ENCODE data around the gene MBD3L4. TPM values are rescaled to one million over a fixed set of nuclear protein-coding genes. Genes with fewer than 3 reads are reported as not detected.

MBD3L4 gene
- total RNA-seq, 1 experiment from 2014 or later, result not detected

- Histone ChIP-seq H3K9me3 (replicated peaks) (no peaks in the 10 kb centered on the region), H3K27ac (no peak overlapping the region), H3K4me1 (replicated peaks) (no peaks in the 10 kb centered on the region), H3K4me3 (no peak overlapping the region), H3K36me3 (no peaks in the 10 kb centered on the region), H3K27me3 (replicated peaks) (no peaks in the 10 kb centered on the region)
- DNase-seq (ENCODE audit: low read depth in 1 of 2, low spot score in 2 of 2), result peak in 1 of 2 experiments; percentile 8
These were observed 26.3 kb downstream of the MBD3L4 start for GRCh38 chr19:7013678-7014077.

GRCh38 chr19:7010722-7011593 lies 29.0 kb downstream of the MBD3L4 start:
- H3K27me3 ChIP-seq (replicated peaks), result no peaks in the 10 kb centered on the region
- DNase-seq (ENCODE audit: low read depth in 1 of 2, low spot score in 2 of 2), result no peak
- no peaks in the 10 kb centered on the region for H3K36me3 ChIP-seq
- H3K4me3 ChIP-seq, result no peak overlapping the region
- no peak overlapping the region for H3K27ac ChIP-seq
- no peaks in the 10 kb centered on the region for H3K9me3 ChIP-seq (replicated peaks)
- H3K4me1 ChIP-seq (replicated peaks), result no peaks in the 10 kb centered on the region

- no peaks in the 10 kb centered on the region for H3K9me3 ChIP-seq (replicated peaks)
- no peak for DNase-seq (ENCODE audit: low read depth in 1 of 2, low spot score in 2 of 2)
- no peaks in the 10 kb centered on the region for H3K4me1 ChIP-seq (replicated peaks)
- H3K4me3 ChIP-seq, result no peak overlapping the region
- H3K36me3 ChIP-seq, result no peaks in the 10 kb centered on the region
- H3K27me3 ChIP-seq (replicated peaks), result no peaks in the 10 kb centered on the region
- no peak overlapping the region for H3K27ac ChIP-seq
These were observed 32.1 kb downstream of the MBD3L4 start for GRCh38 chr19:7007859-7008258.

GRCh38 chr19:7006135-7006704 lies 33.8 kb downstream of the MBD3L4 start:
- no peaks in the 10 kb centered on the region for H3K9me3 ChIP-seq (replicated peaks)
- H3K27me3 ChIP-seq (replicated peaks), result no peaks in the 10 kb centered on the region
- no peaks in the 10 kb centered on the region for H3K36me3 ChIP-seq
- no peaks in the 10 kb centered on the region for H3K4me1 ChIP-seq (replicated peaks)
- no peak for DNase-seq (ENCODE audit: low read depth in 1 of 2, low spot score in 2 of 2)
- no peak overlapping the region for H3K27ac ChIP-seq
- H3K4me3 ChIP-seq, result no peak overlapping the region

GRCh38 chr19:7004313-7004931 lies 35.6 kb downstream of the MBD3L4 start:
- Histone ChIP-seq H3K4me3 (no peak overlapping the region), H3K4me1 (replicated peaks) (no peaks in the 10 kb centered on the region), H3K36me3 (no peaks in the 10 kb centered on the region), H3K9me3 (replicated peaks) (no peaks in the 10 kb centered on the region), H3K27ac (no peak overlapping the region), H3K27me3 (replicated peaks) (no peaks in the 10 kb centered on the region)
- peak in 1 of 2 experiments; percentile 5 for DNase-seq (ENCODE audit: low read depth in 1 of 2, low spot score in 2 of 2)

- no peaks in the 10 kb centered on the region for H3K9me3 ChIP-seq (replicated peaks)
- no peak overlapping the region for H3K4me3 ChIP-seq
- DNase-seq (ENCODE audit: low read depth in 1 of 2, low spot score in 2 of 2), result no peak
- no peaks in the 10 kb centered on the region for H3K36me3 ChIP-seq
- no peaks in the 10 kb centered on the region for H3K27me3 ChIP-seq (replicated peaks)
- no peaks in the 10 kb centered on the region for H3K4me1 ChIP-seq (replicated peaks)
- H3K27ac ChIP-seq, result no peak overlapping the region
These were observed 39.2 kb downstream of the MBD3L4 start for GRCh38 chr19:7000816-7001215.

- H3K4me1 ChIP-seq (replicated peaks), result no peaks in the 10 kb centered on the region
- DNase-seq (ENCODE audit: low read depth in 1 of 2, low spot score in 2 of 2), result no peak
- no peak overlapping the region for H3K27ac ChIP-seq
- no peaks in the 10 kb centered on the region for H3K36me3 ChIP-seq
- H3K4me3 ChIP-seq, result no peak overlapping the region
- no peaks in the 10 kb centered on the region for H3K27me3 ChIP-seq (replicated peaks)
- H3K9me3 ChIP-seq (replicated peaks), result no peaks in the 10 kb centered on the region
These were observed 39.6 kb downstream of the MBD3L4 start for GRCh38 chr19:7000333-7000732.

- DNase-seq (ENCODE audit: low read depth in 1 of 2, low spot score in 2 of 2), result no peak
- Histone ChIP-seq H3K4me1 (replicated peaks) (no peaks in the 10 kb centered on the region), H3K27me3 (replicated peaks) (no peaks in the 10 kb centered on the region), H3K27ac (no peak overlapping the region), H3K9me3 (replicated peaks) (0 out of 2 replicates have a peak, but pooled peaks cover 2% of the 10 kb centered on the region), H3K36me3 (no peaks in the 10 kb centered on the region), H3K4me3 (no peak overlapping the region)
These were observed 40.0 kb downstream of the MBD3L4 start for GRCh38 chr19:6999933-7000332.

GRCh38 chr19:6997679-6998445 lies 42.1 kb downstream of the MBD3L4 start:
- H3K4me3 ChIP-seq, result no peak overlapping the region
- H3K4me1 ChIP-seq (replicated peaks), result no peaks in the 10 kb centered on the region
- H3K36me3 ChIP-seq, result no peaks in the 10 kb centered on the region
- H3K27ac ChIP-seq, result no peak overlapping the region
- 0 out of 2 replicates have a peak, but pooled peaks cover 5% of the 10 kb centered on the region for H3K9me3 ChIP-seq (replicated peaks)
- no peak for DNase-seq (ENCODE audit: low read depth in 1 of 2, low spot score in 2 of 2)
- H3K27me3 ChIP-seq (replicated peaks), result no peaks in the 10 kb centered on the region

GRCh38 chr19:6996810-6997209 lies 43.2 kb downstream of the MBD3L4 start:
- H3K9me3 ChIP-seq (replicated peaks), result 0 out of 2 replicates have a peak, but pooled peaks cover 5% of the 10 kb centered on the region
- no peak overlapping the region for H3K27ac ChIP-seq
- H3K36me3 ChIP-seq, result no peaks in the 10 kb centered on the region
- DNase-seq (ENCODE audit: low read depth in 1 of 2, low spot score in 2 of 2), result no peak
- H3K4me3 ChIP-seq, result no peak overlapping the region
- H3K27me3 ChIP-seq (replicated peaks), result no peaks in the 10 kb centered on the region
- no peaks in the 10 kb centered on the region for H3K4me1 ChIP-seq (replicated peaks)

GRCh38 chr19:6995054-6995453 lies 44.9 kb downstream of the MBD3L4 start:
- Histone ChIP-seq H3K27ac (no peak overlapping the region), H3K27me3 (replicated peaks) (no peaks in the 10 kb centered on the region), H3K36me3 (no peaks in the 10 kb centered on the region), H3K4me3 (no peak overlapping the region), H3K9me3 (replicated peaks) (0 out of 2 replicates have a peak, but pooled peaks cover 5% of the 10 kb centered on the region), H3K4me1 (replicated peaks) (no peaks in the 10 kb centered on the region)
- DNase-seq (ENCODE audit: low read depth in 1 of 2, low spot score in 2 of 2), result no peak

- Histone ChIP-seq H3K27ac (no peak overlapping the region), H3K9me3 (replicated peaks) (peaks cover 5% of the 10 kb centered on the region), H3K36me3 (no peaks in the 10 kb centered on the region), H3K4me3 (no peak overlapping the region), H3K27me3 (replicated peaks) (no peaks in the 10 kb centered on the region), H3K4me1 (replicated peaks) (no peaks in the 10 kb centered on the region)
- no peak for DNase-seq (ENCODE audit: low read depth in 1 of 2, low spot score in 2 of 2)
These were observed 51.7 kb downstream of the MBD3L4 start for GRCh38 chr19:6988257-6988656.

- H3K36me3 ChIP-seq, result no peaks in the 10 kb centered on the region
- no peaks in the 10 kb centered on the region for H3K4me1 ChIP-seq (replicated peaks)
- no peak overlapping the region for H3K27ac ChIP-seq
- no peak overlapping the region for H3K4me3 ChIP-seq
- peaks cover 5% of the 10 kb centered on the region for H3K9me3 ChIP-seq (replicated peaks)
- no peaks in the 10 kb centered on the region for H3K27me3 ChIP-seq (replicated peaks)
- DNase-seq (ENCODE audit: low read depth in 1 of 2, low spot score in 2 of 2), result no peak
These were observed 52.1 kb downstream of the MBD3L4 start for GRCh38 chr19:6987850-6988249.
